PFSK-1 (cell line): ENCODE data around the gene TOP2A.

Source experiments
- FOXP2 ChIP-seq: optimal IDR thresholded peaks from 2 replicates; pipeline ENCODE3; 2011; ENCODE audit warnings: borderline replicate concordance, control low read depth, inconsistent platforms; ENCODE audit not compliant: insufficient read depth; ENCODE audit errors: extremely low read length, extremely low read depth
- POLR2AphosphoS5 ChIP-seq: IDR thresholded peaks from 2 replicates; pipeline ENCODE4 v1.6.1; 2012; ENCODE audit warnings: low read depth, mild to moderate bottlenecking, control low read depth, low read length, moderate library complexity
- REST ChIP-seq, 2 experiments: IDR thresholded peaks; 2 replicates each; pipeline versions ENCODE4 v1.6.1 to v1.8.0; 2011 to 2012; ENCODE audit warnings: low read depth in 2 of 2, low read length in 2 of 2, control low read depth in 1 of 2, inconsistent platforms in 1 of 2, mild to moderate bottlenecking in 1 of 2, moderate library complexity in 1 of 2; ENCODE audit not compliant: insufficient read depth in 1 of 2
- SIN3A ChIP-seq: IDR thresholded peaks from 2 replicates; pipeline ENCODE4 v1.6.1; 2012; ENCODE audit warnings: mild to moderate bottlenecking, low read length, moderate library complexity, borderline replicate concordance; ENCODE audit not compliant: insufficient read depth
- TAF1 ChIP-seq: IDR thresholded peaks from 2 replicates; pipeline ENCODE4 v1.6.1; 2012; ENCODE audit warnings: low read length, control low read depth, borderline replicate concordance; ENCODE audit not compliant: insufficient read depth

- no peak for TF ChIP-seq TAF1
- TF ChIP-seq REST (IDR thresholded peaks at IDR 0.05; ENCODE audit: insufficient read depth in 1 of 2, low read depth in 2 of 2, low read length in 2 of 2): no peak
- no peak; the same call in 1 of the 2 replicates for TF ChIP-seq POLR2AphosphoS5
- TF ChIP-seq SIN3A: no peak
- no peak for TF ChIP-seq FOXP2
Measured at GRCh38 chr17:40442392-40443195, 24.9 kb upstream of the TOP2A start.
